ENCODE measurements around the gene PTPRN2.

The PTPRN2 gene

GRCh38 chr7:157769526-157770215, 818.0 kb downstream of the PTPRN2 start:
- DNase-seq = no peak

DNA sequence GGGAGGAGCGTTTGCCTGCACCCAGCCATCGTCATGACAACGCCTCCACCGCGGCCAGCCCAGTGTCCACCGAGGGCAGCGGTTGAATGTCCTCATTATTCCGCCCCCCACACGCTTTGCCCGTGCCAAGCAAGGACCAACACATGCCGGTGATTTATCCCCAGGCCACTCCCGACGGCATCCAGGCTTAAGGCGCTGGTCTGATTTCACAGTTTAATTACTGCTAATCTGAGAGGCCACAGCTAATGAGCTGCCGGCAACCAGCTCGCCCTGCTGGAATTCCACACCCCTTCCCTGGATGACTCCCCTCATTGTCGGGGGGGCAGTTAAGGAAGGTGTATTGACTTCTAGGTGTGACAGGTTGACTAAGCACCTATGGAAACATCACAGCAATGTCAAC, 818.5 kb downstream of the PTPRN2 start:
- no peak for DNase-seq

- DNase-seq = no peak
Observed at GRCh38 chr7:157768198-157768597, 819.4 kb downstream of the PTPRN2 start.

DNA sequence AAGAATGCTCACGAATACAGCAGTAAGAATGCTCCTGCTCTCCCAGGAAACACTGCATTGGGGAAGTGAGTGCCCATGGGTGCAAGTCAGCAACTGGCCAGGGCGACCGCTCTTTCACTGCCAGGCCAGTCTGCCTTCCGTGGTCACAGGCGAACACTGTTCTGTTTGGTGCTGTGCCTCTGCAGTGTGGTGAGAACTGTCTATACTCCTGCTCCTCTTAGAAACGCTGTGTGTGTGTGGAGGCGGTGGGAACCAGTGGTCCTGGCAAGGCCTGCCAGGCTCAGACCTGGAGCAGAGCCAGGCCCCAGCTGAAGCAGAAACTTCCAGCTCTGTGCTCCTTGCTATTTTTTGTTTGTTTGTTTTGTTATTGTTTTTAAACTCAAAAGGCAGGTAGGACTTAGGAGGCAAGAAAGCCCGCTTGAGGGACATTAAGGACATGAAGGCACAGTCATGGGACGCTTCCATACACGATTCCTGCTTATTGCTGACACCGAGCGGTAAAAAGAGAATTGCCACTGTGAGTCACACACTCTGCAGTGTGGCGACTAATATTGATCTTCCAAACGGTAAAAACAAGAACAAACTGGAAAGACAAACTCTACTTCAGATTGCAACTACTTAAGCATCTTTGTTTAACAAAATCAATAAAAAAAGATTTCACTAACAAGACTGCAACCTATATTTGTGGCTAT, 820.0 kb downstream of the PTPRN2 start:
- DNase-seq = no peak

DNA sequence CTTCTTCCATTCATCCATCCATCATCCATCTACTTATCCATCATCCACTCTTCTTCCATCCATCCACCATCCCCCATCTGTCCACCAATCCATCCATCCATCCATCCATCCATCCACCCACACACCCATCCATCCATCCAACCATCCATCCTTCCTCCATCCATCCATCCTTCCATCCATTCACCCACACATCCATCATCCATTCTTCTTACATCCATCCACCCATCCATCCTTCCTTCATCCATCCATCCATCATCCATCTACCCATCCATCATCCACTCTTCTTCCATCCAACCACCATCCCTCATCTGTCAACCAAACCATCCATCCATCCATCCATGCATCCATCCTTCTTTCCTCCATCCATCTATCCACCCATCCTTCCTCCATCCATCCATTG, 821.5 kb downstream of the PTPRN2 start:
- DNase-seq = no peak

- no peak for DNase-seq
Observed at GRCh38 chr7:157764946-157765537, 822.6 kb downstream of the PTPRN2 start.

DNA sequence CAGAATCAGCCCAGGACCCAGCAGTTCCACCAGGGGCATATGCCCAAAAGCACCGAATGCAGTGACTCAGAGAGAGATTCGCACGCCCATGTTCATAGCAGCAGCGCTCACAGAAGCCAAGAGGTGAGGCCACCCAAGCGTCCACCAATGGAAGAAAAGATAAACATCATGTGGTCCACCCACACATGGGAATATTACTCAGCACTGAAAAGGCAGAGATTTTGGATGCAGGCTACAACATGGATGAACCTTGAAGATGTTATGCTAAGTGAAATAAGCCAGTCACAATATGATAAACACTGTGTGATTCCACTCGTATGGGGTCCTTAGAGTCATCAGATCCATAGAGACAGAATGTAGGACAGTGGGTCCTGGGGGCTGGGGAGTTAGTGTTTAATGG, 823.4 kb downstream of the PTPRN2 start:
- DNase-seq = no peak

DNA sequence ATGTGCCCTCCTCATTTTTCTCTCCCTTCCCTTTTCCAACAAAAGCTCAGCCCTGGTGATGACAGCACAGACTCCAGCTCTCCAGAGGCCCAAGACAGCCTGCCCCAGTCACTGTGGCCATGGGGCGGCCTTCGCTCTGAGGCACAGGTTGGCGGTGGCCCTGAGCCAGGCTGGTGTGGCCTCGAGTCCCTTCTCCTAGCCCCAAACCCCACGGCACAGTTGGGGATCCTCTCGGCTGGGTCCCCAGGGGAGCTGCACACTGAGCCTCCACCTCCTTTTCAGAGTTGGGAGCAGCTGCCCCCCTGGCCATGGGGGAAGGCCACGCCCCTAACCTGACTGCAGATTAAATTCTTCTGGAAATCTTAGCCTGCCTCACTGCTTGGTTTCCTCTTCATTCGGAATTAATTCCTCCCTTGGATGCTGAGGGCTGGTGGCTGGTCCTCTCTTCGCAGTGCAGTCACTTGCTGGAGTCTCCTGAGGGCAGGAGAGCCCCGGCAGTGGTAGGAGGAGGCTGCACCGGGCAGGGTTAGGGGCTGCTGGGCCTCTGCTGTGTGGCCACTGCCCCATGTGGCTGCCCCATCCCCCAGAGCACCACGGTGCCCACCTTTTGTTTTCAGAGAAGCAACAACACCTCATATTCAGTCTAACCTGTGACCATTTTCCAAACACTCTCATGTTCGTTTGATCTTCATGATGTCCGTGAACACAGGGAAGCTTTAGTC, 824.2 kb downstream of the PTPRN2 start:
- no peak for DNase-seq

DNA sequence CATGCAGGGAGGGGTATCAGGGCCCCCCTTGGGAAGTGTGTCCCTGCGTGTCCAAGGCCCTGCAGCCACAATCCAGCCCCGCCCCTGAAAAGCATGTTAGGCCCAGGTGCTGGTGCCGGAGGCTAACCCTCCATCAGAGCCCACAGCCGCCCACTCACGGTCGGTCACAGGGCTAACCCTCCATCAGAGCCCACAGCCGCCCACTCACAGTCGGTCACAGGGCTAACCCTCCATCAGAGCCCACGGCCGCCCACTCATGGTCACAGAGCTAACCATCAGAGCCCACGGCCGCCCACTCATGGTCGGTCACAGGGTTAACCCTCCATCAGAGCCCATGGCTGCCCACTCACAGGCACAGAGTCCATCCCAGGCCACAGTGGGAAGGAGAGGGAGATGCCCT, 824.8 kb downstream of the PTPRN2 start:
- no peak for DNase-seq

DNA sequence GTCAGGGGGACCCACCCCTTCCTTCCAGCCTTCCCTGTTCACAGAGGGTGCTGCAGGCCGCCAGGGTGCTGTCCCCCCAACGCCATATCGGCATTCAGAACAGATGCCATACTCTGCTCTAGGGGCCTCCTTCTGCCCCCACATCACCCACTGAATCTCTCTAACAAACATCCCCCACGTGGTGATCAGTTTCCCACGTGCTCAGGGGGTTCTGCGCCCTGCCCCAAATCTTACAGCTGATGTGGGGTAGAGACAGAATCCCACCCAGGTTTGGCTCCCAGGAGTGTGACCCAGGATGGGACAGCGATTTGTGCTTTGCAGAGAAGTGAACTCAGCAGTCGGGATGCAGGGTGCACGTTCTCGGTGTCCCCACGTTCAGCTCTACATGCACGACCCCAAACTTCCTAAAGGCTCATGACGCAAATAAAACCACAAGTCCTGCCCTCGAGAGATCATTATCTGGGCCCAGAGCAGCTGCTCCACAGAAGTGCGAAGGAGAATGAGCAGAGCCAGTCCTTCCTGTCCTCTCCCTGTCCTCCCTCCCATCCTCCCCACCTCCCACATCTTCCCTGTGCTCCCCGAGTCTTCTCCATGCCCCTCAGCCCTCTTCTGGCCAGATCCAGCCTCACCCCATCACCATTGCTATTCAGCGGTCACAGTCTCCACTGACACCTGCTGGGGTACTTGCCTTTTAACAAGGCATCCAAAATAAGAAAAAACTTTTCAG, 827.5 kb downstream of the PTPRN2 start:
- DNase-seq = no peak

DNA sequence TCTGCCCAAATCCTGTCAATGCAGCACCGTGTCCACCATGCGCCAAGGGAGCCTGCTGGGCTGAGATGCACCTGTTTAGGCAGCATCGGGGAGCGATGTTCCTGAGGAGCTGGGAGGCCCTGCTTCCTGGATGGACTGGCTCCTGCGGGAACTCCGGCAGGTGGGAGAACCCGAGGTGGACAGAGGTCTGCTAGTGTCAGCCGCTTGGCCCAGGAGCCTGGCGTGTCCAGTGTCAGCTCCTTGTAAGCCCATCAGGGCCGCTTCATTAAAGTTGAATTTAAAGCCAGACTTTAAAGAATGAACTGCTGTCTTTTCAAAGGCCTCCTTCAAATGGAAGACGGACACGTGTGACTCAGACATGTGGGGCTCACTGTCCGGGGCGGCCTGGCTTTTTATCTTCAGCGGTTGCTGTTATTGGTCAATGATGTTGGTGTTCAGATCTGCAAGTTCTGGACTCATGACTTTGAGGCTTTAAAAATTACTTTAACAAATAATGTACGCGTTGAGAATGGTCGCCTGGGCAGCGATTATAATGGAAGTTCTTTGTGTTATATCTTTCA, 828.3 kb downstream of the PTPRN2 start:
- DNase-seq = no peak

- no peak for DNase-seq
Observed at GRCh38 chr7:157758468-157759245, 829.0 kb downstream of the PTPRN2 start.

- DNase-seq = no peak
Observed at GRCh38 chr7:157757776-157758467, 829.7 kb downstream of the PTPRN2 start.

GRCh38 chr7:157757211-157757610, 830.4 kb downstream of the PTPRN2 start:
- no peak for DNase-seq

- DNase-seq = no peak
Observed at GRCh38 chr7:157755741-157756140, 831.9 kb downstream of the PTPRN2 start.

DNA sequence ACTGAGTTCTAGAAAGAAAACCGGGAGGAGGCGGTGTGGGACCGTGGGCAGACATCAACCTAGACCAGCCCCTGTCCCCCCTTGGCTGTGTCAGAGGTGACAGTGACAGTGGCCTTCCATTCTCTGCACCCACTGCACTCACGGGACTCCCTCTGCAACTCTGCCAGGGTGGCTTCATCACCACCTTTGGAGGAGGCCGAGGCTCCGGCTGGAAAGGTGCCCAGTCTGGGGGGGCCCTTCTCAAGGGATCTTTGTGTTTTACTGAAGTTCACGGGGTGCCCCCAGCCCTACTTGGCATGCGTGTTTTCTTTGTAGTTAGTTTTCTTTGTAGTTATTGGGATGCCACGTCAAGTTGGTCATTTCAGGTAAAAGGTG, 833.2 kb downstream of the PTPRN2 start:
- no peak for DNase-seq

GRCh38 chr7:157753713-157754415, 833.8 kb downstream of the PTPRN2 start:
- DNase-seq = no peak

DNA sequence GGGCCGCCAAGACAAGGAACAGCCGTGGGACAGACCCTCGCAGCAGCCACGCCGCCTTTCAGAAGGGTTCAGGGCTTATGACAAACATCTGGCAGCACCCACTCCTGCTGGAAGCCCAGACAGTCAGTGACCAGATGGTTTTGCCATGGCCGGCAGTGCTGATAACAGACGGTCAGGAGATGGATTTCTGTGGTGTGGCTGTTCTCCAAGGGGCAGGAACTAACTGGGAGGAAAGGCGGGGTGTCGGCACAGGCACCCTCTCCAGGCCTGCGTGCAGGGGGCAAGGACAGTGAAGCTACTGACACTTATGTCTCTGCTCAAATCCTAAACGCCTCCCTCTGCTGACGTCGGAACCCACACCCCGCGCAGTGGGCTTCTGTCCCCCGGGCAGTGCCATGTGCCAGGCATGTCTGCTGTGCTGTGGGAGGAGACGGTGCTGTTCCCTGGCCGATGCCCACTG, 834.8 kb downstream of the PTPRN2 start:
- DNase-seq = no peak

- no peak for DNase-seq
Observed at GRCh38 chr7:157751951-157752673, 835.5 kb downstream of the PTPRN2 start.

GRCh38 chr7:157751406-157751805, 836.2 kb downstream of the PTPRN2 start:
- no peak for DNase-seq
